HepG2 (cell line): ENCODE results near the gene RBBP8NL. TPM values are rescaled to one million over a fixed set of nuclear protein-coding genes. Genes with fewer than 3 reads are reported as not detected.

ENCODE experiments used
- ADNP ChIP-seq: sonication (generic); formaldehyde crosslinking; IDR thresholded peaks from 2 replicates; pipeline ENCODE4 v1.4.0; 2020; ENCODE audit warnings: missing genetic modification reagents
- CREBL2 ChIP-seq: sonication (generic); formaldehyde crosslinking; IDR thresholded peaks from 2 replicates; pipeline ENCODE4 v1.8.1; 2023; ENCODE audit warnings: missing genetic modification reagents, mild to moderate bottlenecking, borderline replicate concordance
- E2F1 ChIP-seq: sonication (generic); formaldehyde crosslinking; IDR thresholded peaks from 2 replicates; pipeline ENCODE4 v1.5.0; 2020; ENCODE audit warnings: missing genetic modification reagents
- HBP1 ChIP-seq: IDR thresholded peaks from 2 replicates; pipeline ENCODE4 v1.6.1; 2016; ENCODE audit warnings: low read depth, control low read depth
- HCFC1 ChIP-seq: fragments of 150-350 bp; IDR thresholded peaks from 2 replicates; pipeline ENCODE4 v1.6.1; 2014; ENCODE audit warnings: low read depth, low read length
- HOXA9 ChIP-seq: sonication (generic); formaldehyde crosslinking; IDR thresholded peaks from 2 replicates; pipeline ENCODE4 v1.8.1; 2022; ENCODE audit warnings: missing genetic modification reagents, mild to moderate bottlenecking, moderate library complexity, borderline replicate concordance
- KLF16 ChIP-seq, 2 experiments: sonication (generic) in 1 of 2; formaldehyde crosslinking in 1 of 2; IDR thresholded peaks; 2 replicates each; pipeline versions ENCODE4 v1.6.1 to v1.8.0; 2016 to 2023; ENCODE audit warnings: missing genetic modification reagents in 2 of 2, missing compliant biosample characterization in 1 of 2
- MBD4 ChIP-seq: IDR thresholded peaks from 2 replicates; pipeline ENCODE4 v1.6.1; 2012; ENCODE audit warnings: low read length, inconsistent platforms, borderline replicate concordance
- NFKB2 ChIP-seq: sonication (generic); formaldehyde crosslinking; IDR thresholded peaks from 2 replicates; pipeline ENCODE4 v1.4.0; 2020; ENCODE audit warnings: missing genetic modification reagents, borderline replicate concordance
- NR2F1 ChIP-seq, 2 experiments: fragments of 450-650 bp in 1 of 2; formaldehyde crosslinking in 1 of 2; IDR thresholded peaks; 2 replicates each; pipeline versions ENCODE4 v1.5.0 to v1.6.1; 2016 to 2020; ENCODE audit warnings: mild to moderate bottlenecking in 1 of 2, missing compliant biosample characterization in 1 of 2, missing genetic modification reagents in 1 of 2, moderate library complexity in 1 of 2
- RXRB ChIP-seq: IDR thresholded peaks from 2 replicates; pipeline ENCODE4 v1.6.1; 2016; ENCODE audit warnings: borderline replicate concordance, missing genetic modification reagents, missing compliant biosample characterization
- SRF ChIP-seq: IDR thresholded peaks from 2 replicates; pipeline ENCODE4 v1.6.1; 2011; ENCODE audit warnings: mild to moderate bottlenecking, low read depth, low read length, moderate library complexity
- THAP11 ChIP-seq: IDR thresholded peaks from 2 replicates; pipeline ENCODE4 v1.6.1; 2016; ENCODE audit warnings: missing biosample characterization, missing genetic modification reagents
- ZBTB14 ChIP-seq: sonication (generic); formaldehyde crosslinking; IDR thresholded peaks from 2 replicates; pipeline ENCODE4 v1.4.0; 2020; ENCODE audit warnings: missing genetic modification reagents
- ZBTB2 ChIP-seq: sonication (generic); formaldehyde crosslinking; IDR thresholded peaks from 2 replicates; pipeline ENCODE4 v1.8.0; 2022; ENCODE audit warnings: low read depth, missing genetic modification reagents
- ZBTB43 ChIP-seq: sonication (generic); formaldehyde crosslinking; conservative IDR thresholded peaks from 2 replicates; pipeline ENCODE4 v1.4.0; 2020; ENCODE audit warnings: missing genetic modification reagents
- ZNF12 ChIP-seq: sonication (generic); formaldehyde crosslinking; IDR thresholded peaks from 2 replicates; pipeline ENCODE4 v1.5.0; 2020; ENCODE audit warnings: missing genetic modification reagents
- ZNF143 ChIP-seq: sonication (generic); formaldehyde crosslinking; IDR thresholded peaks from 2 replicates; pipeline ENCODE4 v1.4.0; 2020; ENCODE audit warnings: missing genetic modification reagents
- ZNF251 ChIP-seq: sonication (generic); formaldehyde crosslinking; IDR thresholded peaks from 2 replicates; pipeline ENCODE4 v1.9.0; 2021; ENCODE audit warnings: mild to moderate bottlenecking, missing genetic modification reagents
- ZNF296 ChIP-seq: sonication (generic); formaldehyde crosslinking; conservative IDR thresholded peaks from 2 replicates; pipeline ENCODE4 v1.5.0; 2020; ENCODE audit warnings: mild to moderate bottlenecking, missing genetic modification reagents
- ZNF441 ChIP-seq: sonication (generic); formaldehyde crosslinking; IDR thresholded peaks from 2 replicates; pipeline ENCODE4 v1.7.0; 2021; ENCODE audit warnings: missing genetic modification reagents, borderline replicate concordance
- ZNF878 ChIP-seq: sonication (generic); formaldehyde crosslinking; IDR thresholded peaks from 2 replicates; pipeline ENCODE4 v1.8.1; 2023; ENCODE audit warnings: mild to moderate bottlenecking, missing genetic modification reagents, moderate library complexity
- polyA plus RNA-seq, 8 experiments: library from polyadenylated mRNA; depleted of rRNA in 3 of 8; stranded (reverse) in 7 of 8; unstranded in 1 of 8; fragments of >200 nt; fragmentation: Illumina TruSeq in 4 of 8; extraction: Trizol in 4 of 8; gene quantifications; 2 replicates each; pipeline versions ENCODE4 v1.2.1 to v1.2.3, GENCODE V29; 2011 to 2016; ENCODE audit warnings: low read depth in 4 of 8, missing spikeins in 1 of 8, mixed read lengths in 1 of 8; ENCODE audit not compliant: insufficient read depth in 1 of 8
- total RNA-seq, 5 experiments: library from RNA; depleted of rRNA; stranded (reverse); fragments of >200 nt; fragmentation: Illumina TruSeq; extraction: Trizol; gene quantifications; 2 replicates each; pipeline ENCODE4 v1.2.3, GENCODE V29; 2016; ENCODE audit warnings: low read depth in 1 of 5

RBBP8NL gene
- total and polyA plus RNA-seq, 2 of the 13 experiments (the other 11 are each of a cell fraction or from before 2014, with no cell fraction given), result 0.69 to 0.86 TPM

GRCh38 chr20:62386383-62387218, 40.7 kb downstream of the RBBP8NL start, which contains the start of gene RPS21 (continued):
- TF ChIP-seq ZBTB2 (peak; percentile 89), ZBTB14 (CRISPR knock-in tag) (peak; percentile 50; the same call in 1 of the 2 replicates), MBD4 (no peak), ADNP (CRISPR knock-in tag) (no peak), HCFC1 (peak; percentile 87), HBP1 (CRISPR knock-in tag) (peak; percentile 47; the same call in 1 of the 2 replicates), ZNF251 (CRISPR knock-in tag) (0 out of 2 replicates have a peak, but pooled peaks have one; percentile 95), ZNF143 (peak; percentile 72), SRF (0 out of 2 replicates have a peak, but pooled peaks have one; percentile 35), ZNF296 (CRISPR knock-in tag) (0 out of 2 replicates have a peak, but pooled peaks have one; percentile 37), E2F1 (peak; percentile 81), ZNF441 (CRISPR knock-in tag) (no peak), NFKB2 (CRISPR knock-in tag) (peak; percentile 90; the same call in 1 of the 2 replicates), RXRB (CRISPR knock-in tag) (peak; percentile 72), ZNF12 (peak; percentile 24; the same call in 1 of the 2 replicates), ZNF878 (CRISPR knock-in tag) (no peak), NR2F1 (CRISPR knock-in tag; IDR thresholded peaks at IDR 0.05) (no peak; a peak in 1 of 4 replicates), KLF16 (CRISPR knock-in tag; IDR thresholded peaks at IDR 0.05) (peak in 1 of 2 experiments; percentile 89; a peak in 2 of 4 replicates), ZBTB43 (CRISPR knock-in tag) (0 out of 2 replicates have a peak, but pooled peaks have one; percentile 41), THAP11 (CRISPR knock-in tag) (peak; percentile 97), CREBL2 (no peak; the same call in 1 of the 2 replicates), HOXA9 (CRISPR knock-in tag) (peak; percentile 95; the same call in 1 of the 2 replicates)
